ENCODE data around the gene IL17RD. TPM values are rescaled to one million over a fixed set of nuclear protein-coding genes. Genes with fewer than 3 reads are reported as not detected.
A peak's percentile ranks its signal among the peaks of the same experiment; 100 is the strongest.

The IL17RD gene
- total RNA-seq, 1 donor from 2014 or later, result 1.8 TPM

DNA sequence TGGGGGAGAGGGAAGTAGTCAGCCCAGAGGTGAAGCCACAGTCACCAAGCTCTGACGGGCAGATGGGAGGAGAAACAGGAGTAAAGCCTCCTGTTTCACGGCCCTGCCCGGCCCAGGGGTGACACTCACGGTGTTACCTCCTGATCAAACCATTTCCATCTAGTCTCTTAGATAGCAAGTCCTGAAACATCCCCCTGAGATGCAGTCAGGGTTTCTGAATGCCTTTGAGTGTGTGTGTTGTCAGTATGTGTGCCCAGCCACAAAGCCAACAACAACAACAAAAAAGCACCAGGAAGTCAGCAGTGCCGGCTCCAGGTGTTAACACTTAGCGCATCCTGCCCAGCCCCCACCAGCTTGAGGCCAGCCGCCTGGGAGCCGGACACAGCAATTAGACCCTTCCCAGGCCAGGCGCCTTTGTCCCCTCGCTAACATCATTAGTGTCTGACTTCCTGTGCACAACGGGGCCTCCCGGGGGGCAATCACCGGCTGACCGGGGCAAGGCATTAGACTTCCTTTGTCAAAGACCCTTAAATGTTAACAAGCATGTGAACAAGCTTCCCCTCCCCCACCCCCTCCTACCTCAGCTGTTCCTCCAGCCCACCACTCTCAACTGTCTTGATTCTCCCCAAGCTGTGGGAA lies 34.5 kb downstream of the IL17RD start:
- no peak for DNase-seq (ENCODE audit: low read depth, low spot score)

DNA sequence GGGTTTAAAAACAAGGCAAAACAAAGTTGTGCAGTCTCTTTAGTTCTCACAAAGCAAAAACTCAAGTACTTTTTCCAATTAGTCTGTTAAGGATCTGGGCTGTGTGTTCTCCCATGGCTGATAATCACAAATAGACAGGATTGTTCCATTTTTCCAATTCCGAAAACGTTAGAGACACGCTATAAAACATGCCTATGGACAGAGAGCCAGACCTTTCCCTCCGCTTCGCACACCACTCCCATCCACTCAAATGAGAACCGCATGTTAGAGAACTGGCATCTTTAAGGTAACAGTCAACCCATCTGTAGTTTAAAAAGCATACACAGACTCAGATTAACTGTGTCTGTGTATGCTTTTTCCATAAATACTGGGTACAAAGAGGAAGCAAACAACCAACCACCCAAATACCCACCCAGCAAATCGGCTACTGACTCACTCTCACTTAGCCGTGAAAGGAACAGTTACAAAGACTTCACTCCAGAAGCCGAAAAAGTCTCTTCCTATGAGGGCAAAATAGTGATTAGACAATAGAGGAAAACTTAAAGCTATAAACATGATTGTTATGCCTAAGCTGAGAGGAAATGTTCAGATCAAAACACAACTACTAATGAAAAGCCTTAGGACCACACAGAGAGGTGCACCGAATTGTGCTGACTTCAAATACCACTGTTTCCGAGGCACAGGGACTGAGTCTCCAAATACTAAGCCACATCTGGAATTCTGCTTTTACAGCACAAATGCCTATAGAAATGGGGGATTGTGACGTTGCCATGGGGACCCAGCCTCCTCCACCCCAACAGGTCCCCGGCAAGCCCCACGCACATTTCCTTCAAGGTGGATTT lies 36.1 kb downstream of the IL17RD start:
- no peak for DNase-seq (ENCODE audit: low read depth, low spot score)

DNA sequence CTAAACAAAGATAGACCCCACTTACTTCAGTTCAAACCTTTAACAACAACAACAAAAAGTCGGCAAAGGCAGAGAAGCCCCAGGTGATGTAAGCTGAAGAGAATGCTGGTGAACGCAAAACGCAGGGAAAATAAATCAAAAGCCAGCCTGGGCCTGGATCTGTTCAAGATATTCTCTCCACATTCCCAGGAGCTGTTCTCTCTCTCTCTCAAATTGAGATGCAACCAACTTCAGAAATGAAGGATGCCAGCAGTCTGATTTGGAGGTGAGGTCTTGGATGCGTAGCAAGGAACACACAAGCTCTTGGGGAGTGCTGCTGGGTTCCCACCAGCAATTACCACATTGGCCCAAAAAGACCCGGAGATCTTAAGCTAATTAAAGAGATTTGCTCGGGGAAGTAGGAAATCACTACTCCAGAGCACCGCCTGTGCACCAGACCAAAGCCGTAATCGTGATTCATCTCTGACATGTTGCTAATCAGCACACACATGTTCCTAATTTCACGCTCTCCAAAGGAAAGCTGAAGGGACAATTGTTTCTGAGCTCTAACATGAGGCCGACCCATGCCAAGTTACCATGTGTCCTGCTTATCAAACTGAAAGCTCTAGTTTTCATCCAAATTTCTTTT lies 37.1 kb downstream of the IL17RD start:
- DNase-seq (ENCODE audit: low read depth, low spot score), result no peak

GRCh38 chr3:57126244-57126643 lies 38.9 kb downstream of the IL17RD start:
- no peak for DNase-seq (ENCODE audit: low read depth, low spot score)

GRCh38 chr3:57120451-57121174 lies 44.5 kb downstream of the IL17RD start:
- no peak for DNase-seq (ENCODE audit: low read depth, low spot score)

DNA sequence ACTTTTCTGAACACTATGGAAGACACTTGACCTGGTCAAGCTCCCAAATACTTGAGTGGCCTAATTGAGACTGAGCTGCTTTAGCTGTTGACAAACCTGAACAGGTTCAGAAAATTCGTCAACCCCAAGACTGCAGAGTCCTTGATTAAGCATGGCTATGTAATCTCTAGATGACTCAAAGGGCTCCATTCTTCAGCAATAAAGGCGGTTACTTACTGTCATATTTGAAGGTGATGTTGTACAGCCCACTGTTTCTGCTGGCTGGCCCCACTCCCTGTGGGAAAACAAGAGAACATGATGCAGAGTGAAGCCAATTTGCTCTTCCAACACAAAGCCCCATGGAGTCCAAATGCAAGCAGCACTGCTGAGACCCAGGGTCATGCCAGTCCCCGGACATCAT lies 45.1 kb downstream of the IL17RD start:
- no peak for DNase-seq (ENCODE audit: low read depth, low spot score)

- DNase-seq (ENCODE audit: low read depth, low spot score), result no peak
These were observed 46.9 kb downstream of the IL17RD start for GRCh38 chr3:57118254-57118653.

- DNase-seq (ENCODE audit: low read depth, low spot score), result no peak
These were observed 48.7 kb downstream of the IL17RD start for GRCh38 chr3:57116501-57116900.

GRCh38 chr3:57112206-57112605 lies 52.9 kb downstream of the IL17RD start:
- DNase-seq (ENCODE audit: low read depth, low spot score), result no peak

DNA sequence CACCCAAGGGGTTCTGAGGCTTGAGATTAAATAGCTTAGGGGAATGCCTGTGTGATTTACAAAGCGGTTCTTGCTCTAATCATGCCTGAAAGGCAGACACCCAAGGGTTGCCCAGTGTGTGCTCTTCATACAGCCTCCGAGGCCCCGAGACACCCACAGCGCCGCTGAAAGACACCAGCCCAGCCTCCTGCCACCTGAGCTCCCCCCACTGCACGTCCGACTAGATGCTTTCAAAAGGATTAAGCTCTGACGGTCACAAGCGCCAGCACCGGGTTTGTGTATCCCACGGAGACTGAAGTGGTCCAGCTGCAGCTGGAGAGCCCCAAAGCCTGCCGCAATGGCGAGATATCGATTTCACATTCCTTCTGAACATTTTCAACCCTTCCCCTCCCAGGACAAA lies 54.4 kb downstream of the IL17RD start:
- no peak for DNase-seq (ENCODE audit: low read depth, low spot score)

DNA sequence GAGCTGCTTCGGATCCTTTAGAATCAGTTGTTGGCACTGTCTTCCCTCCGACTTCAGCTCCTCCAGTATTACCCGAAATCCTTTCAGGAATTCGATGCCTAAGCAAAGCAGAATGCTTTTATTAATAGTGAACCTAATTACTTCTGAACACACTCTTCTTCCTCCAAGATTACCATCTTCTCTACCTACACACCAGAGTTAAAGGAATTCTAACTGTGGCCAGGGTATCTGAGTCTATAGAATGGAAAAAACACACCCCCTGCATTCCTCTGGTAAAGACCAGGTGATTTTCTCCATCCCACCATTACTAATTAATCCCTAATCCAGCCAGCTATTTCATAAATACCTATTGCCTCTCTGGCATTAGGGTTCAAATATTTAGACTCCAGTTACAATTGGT lies 54.9 kb downstream of the IL17RD start:
- no peak for DNase-seq (ENCODE audit: low read depth, low spot score)

- DNase-seq (ENCODE audit: low read depth, low spot score), result no peak
These were observed 55.5 kb downstream of the IL17RD start for GRCh38 chr3:57109437-57110199.

DNA sequence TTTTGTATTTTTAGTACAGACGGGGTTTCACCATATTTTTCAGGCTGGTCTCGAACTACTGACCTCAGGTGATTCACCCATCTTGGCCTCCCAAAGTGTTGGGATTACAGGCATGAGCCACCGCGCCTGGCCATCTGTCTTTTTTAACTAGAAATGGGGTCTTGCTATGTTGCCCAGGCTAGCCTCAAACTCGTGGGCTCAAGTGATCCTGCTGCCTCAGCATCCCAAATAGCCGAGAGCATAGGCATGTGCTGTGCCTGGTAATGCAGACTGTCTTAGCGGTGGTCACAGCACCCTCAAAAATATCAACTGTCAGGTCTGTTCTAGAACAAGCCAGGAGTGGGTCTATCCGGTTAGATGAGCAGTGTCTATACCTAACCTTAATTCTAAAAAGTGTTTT lies 56.5 kb downstream of the IL17RD start:
- no peak for DNase-seq (ENCODE audit: low read depth, low spot score)

DNA sequence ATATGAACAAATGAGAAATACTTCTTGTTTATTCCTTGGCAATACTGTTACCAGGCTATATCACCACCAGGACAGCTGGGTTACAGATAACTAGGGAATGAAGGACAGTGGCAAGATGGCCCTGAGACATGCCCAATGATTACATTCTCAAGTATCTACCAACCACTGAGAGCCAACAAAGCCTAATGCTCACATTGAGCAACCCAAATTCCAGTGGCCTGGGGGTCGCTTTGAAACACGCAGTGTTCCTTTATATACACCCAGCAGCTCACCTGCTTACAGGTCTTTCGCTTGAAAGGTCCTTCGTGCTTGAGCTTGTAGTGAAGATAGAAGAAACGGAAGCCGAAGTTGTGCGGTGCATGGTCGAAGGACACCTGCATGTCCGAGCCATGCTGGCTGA lies 59.6 kb downstream of the IL17RD start:
- no peak for DNase-seq (ENCODE audit: low read depth, low spot score)

DNA sequence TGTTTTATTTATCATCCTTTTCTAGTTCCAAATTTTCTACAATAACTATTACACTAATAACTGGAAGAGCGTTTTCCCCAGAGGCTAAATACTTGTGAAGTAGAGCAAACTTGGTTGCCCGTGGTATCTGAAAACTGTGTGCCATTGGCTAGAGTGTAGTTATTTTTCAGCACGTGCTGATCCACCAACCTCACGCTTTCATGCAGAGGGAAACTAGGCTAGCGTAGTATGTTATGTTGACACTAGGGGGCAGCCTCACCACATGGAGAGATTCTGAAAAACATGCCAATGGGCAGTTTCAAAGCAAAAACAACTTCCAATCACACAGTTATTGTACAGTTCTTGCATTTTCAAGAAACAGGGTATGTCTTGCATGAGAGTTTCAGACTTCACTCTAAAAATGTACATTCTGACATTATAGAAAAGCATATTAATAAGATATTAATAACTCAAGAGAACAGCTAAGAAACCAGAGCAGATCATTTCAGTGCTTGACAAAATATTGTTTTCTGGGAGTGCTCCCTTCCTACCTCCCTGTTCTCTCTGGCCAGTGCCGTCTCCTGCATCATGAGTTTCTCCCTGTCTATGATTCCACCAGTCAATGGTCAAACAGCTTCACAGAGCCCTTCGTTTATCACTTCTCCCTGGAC lies 65.0 kb downstream of the IL17RD start:
- DNase-seq (ENCODE audit: low read depth, low spot score), result peak; percentile 15

- no peak for DNase-seq (ENCODE audit: low read depth, low spot score)
These were observed 66.5 kb downstream of the IL17RD start for GRCh38 chr3:57098418-57099310.

DNA sequence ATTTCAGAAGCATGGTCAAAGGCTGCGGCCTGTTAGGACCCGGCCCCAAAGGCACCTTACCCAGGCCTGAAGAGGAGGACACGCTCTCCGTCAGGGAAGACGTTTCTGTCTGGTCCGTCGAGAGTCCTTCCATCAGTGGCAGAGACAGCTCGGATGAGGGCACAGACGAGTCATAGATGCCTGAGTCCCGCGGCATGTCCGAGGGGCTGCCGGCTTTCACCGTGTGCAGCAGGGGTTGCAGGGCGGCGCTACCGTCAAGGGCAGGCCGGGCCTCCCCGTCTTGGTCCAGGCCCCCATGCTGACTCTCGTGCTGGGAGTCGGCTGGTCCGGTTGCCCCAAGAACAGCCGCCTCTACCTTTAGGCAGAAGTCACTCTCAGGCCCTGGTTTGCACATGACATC lies 67.6 kb downstream of the IL17RD start:
- DNase-seq (ENCODE audit: low read depth, low spot score), result no peak

DNA sequence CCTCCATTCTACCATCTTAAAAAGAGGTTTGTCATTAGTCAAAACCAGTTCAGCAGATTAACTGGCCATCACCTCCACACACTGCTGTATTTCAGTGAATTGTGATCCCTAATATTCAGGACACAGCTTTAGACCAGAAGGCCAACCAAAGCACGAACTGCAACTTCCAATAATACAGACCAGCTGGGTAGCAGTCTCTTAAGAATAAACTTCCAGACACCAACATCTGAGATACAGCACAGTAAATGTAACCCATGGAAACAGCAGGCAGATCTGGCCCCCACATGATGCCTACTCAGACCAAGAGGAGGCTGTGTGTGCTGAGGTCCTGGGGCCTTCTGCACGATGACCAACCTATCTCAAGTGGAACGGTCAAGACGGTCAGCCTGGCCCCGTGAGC lies 69.8 kb downstream of the IL17RD start:
- no peak for DNase-seq (ENCODE audit: low read depth, low spot score)

GRCh38 chr3:57094575-57094974 lies 70.6 kb downstream of the IL17RD start:
- no peak for DNase-seq (ENCODE audit: low read depth, low spot score)

Data from pulmonary artery endothelial cell (primary cell).